GM12878 (cell line): ENCODE measurements around the gene TSPAN10.

Experiments used
- ASH2L ChIP-seq: fragments of 300-600, 200-600 bp; sonication (generic); IDR thresholded peaks from 2 replicates; pipeline ENCODE4 v1.6.1; 2017; ENCODE audit warnings: low read depth, mild to moderate bottlenecking, borderline replicate concordance
- CREB1 ChIP-seq: IDR thresholded peaks from 2 replicates; pipeline ENCODE4 v1.6.1; 2012; ENCODE audit warnings: low read depth, mild to moderate bottlenecking, inconsistent platforms
- EP300 ChIP-seq, 2 experiments: fragments of 150-350 bp in 1 of 2; IDR thresholded peaks; 2 replicates each; pipeline ENCODE4 v1.6.1; 2011 to 2012; ENCODE audit warnings: low read depth in 2 of 2, low read length in 2 of 2, borderline replicate concordance in 1 of 2, improper control_type of control experiment in 1 of 2, inconsistent platforms in 1 of 2; ENCODE audit not compliant: control insufficient read depth in 1 of 2
- ETV6 ChIP-seq, 2 experiments: fragments of 450-650 bp in 1 of 2; IDR thresholded peaks in 1 of 2; conservative IDR thresholded peaks in 1 of 2; 2 replicates each; pipeline ENCODE4 v1.6.1; 2014; ENCODE audit warnings: antibody characterized with exemption in 1 of 2, borderline replicate concordance in 1 of 2, low read depth in 1 of 2, mild to moderate bottlenecking in 1 of 2, moderate library complexity in 1 of 2
- ZNF274 ChIP-seq: IDR thresholded peaks from one replicate; pipeline ENCODE4 v1.8.0; 2011; ENCODE audit not compliant: insufficient read length, insufficient read depth
- ZZZ3 ChIP-seq: IDR thresholded peaks from 2 replicates; pipeline ENCODE4 v1.6.1; 2011; ENCODE audit warnings: low read depth; ENCODE audit not compliant: control insufficient read depth, insufficient read length
- TF ChIP-seq, protein P1 (sequence below), 3 experiments: IDR thresholded peaks in 2 of 3; conservative IDR thresholded peaks in 1 of 3; 2 replicates each; pipeline ENCODE4 v1.5.1; 2011; ENCODE audit warnings: low read depth in 3 of 3, low read length in 3 of 3, mild to moderate bottlenecking in 3 of 3, control low read depth in 2 of 3, moderate library complexity in 2 of 3, inconsistent platforms in 1 of 3, mixed read lengths in 1 of 3; ENCODE audit not compliant: control insufficient read depth in 2 of 3, insufficient read depth in 1 of 3; ENCODE audit errors: extremely low read depth in 1 of 3

DNA sequence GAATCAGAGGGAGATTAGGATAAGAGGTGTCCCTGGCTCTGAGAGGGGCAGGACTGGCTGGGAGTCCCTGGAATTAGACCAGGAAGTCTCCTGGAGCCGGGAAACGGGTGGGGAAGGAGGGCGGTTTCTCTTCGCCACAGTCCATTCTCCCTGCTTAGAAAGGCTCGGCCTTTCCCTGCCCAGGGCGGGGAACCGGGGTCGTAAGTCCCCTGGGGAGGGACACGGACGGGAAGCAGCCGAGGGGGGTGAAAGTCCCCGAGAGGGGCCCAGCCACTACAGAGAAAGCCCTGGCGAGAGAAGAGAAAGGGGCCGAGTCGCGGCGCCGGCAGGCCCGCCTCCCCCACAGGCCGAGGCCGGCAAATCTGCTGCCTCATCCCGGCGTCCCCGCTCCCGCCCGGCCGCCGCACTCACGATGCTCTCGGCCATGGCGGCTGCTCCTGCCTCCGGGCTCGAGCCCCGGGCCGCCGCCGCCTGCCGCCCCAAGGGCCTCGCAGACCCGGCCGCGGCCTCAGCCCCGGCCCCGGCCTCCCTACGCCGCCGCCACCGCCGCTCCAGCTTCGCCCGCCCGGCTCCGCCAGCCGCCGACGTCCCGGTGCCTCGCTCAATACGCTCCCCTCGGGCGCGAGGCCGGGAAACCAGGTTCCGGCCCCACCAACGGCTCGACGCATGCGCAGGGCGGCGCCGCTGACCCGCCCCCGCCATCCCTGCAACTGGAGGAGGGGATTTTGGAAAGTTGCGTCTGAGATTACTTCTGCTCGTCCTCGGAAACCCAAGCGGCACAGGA, at the start of gene TSPAN10, which contains the start of gene NPLOC4:
- TF ChIP-seq, protein P1, sequence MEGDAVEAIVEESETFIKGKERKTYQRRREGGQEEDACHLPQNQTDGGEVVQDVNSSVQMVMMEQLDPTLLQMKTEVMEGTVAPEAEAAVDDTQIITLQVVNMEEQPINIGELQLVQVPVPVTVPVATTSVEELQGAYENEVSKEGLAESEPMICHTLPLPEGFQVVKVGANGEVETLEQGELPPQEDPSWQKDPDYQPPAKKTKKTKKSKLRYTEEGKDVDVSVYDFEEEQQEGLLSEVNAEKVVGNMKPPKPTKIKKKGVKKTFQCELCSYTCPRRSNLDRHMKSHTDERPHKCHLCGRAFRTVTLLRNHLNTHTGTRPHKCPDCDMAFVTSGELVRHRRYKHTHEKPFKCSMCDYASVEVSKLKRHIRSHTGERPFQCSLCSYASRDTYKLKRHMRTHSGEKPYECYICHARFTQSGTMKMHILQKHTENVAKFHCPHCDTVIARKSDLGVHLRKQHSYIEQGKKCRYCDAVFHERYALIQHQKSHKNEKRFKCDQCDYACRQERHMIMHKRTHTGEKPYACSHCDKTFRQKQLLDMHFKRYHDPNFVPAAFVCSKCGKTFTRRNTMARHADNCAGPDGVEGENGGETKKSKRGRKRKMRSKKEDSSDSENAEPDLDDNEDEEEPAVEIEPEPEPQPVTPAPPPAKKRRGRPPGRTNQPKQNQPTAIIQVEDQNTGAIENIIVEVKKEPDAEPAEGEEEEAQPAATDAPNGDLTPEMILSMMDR (IDR thresholded peaks at IDR 0.05 in 2 of 3, conservative IDR thresholded peaks at IDR 0.05 in 1 of 3; ENCODE audit: control insufficient read depth in 2 of 3, extremely low read depth in 1 of 3, insufficient read depth in 1 of 3, low read depth in 3 of 3, low read length in 3 of 3), result no peak
- no peak for TF ChIP-seq ZZZ3
- TF ChIP-seq CREB1, result peak; percentile 77
- no peak for TF ChIP-seq EP300 (IDR thresholded peaks at IDR 0.05; ENCODE audit: borderline replicate concordance in 1 of 2, control insufficient read depth in 1 of 2, low read depth in 2 of 2, low read length in 2 of 2)
- TF ChIP-seq ETV6 (conservative IDR thresholded peaks at IDR 0.05 in 1 of 2, IDR thresholded peaks at IDR 0.05 in 1 of 2; ENCODE audit: borderline replicate concordance in 1 of 2, low read depth in 1 of 2), result no peak
- TF ChIP-seq ZNF274, result no peak
- no peak; the same call in 1 of the 2 replicates for TF ChIP-seq ASH2L
